NT2/D1 (cell line): ENCODE data around the gene NAB1.

Experiments
- DNase-seq: peaks from one replicate; pipeline ENCODE4 v3.0.0-alpha.2; 2011; ENCODE audit warnings: low read depth, low spot score
- H3K27me3 ChIP-seq: 2 replicates; pipeline ENCODE4 v1.6.0; 2011; ENCODE audit warnings: mild to moderate bottlenecking; ENCODE audit not compliant: insufficient read length, insufficient read depth
- H3K36me3 ChIP-seq: 2 replicates; pipeline ENCODE4 v1.6.1; 2011; ENCODE audit warnings: mild to moderate bottlenecking, low read length, mixed read lengths; ENCODE audit not compliant: insufficient read depth, insufficient read length
- H3K4me1 ChIP-seq: 2 replicates; pipeline ENCODE4 v1.5.1; 2011; ENCODE audit not compliant: insufficient read depth, insufficient read length
- H3K4me3 ChIP-seq: 2 replicates; pipeline ENCODE4 v1.5.1; 2011; ENCODE audit warnings: low read depth; ENCODE audit not compliant: insufficient read length
- H3K9ac ChIP-seq: 2 replicates; pipeline ENCODE4 v1.6.0; 2011; ENCODE audit warnings: low read depth; ENCODE audit not compliant: insufficient read length
- H3K9me3 ChIP-seq: 2 replicates; pipeline ENCODE4 v1.5.1; 2011; ENCODE audit warnings: mild to moderate bottlenecking, low read length; ENCODE audit not compliant: insufficient read depth
- SUZ12 ChIP-seq: IDR thresholded peaks from 2 replicates; pipeline ENCODE4 v1.6.1; 2011; ENCODE audit not compliant: insufficient read length, insufficient read depth; ENCODE audit errors: extremely low read depth
- YY1 ChIP-seq: IDR thresholded peaks from 2 replicates; pipeline ENCODE4 v1.6.1; 2011; ENCODE audit not compliant: insufficient read length, insufficient read depth
- ZNF274 ChIP-seq: IDR thresholded peaks from 2 replicates; pipeline ENCODE4 v1.6.1; 2011; ENCODE audit warnings: mild to moderate bottlenecking, low read depth, low read length

NAB1 gene

GRCh38 chr2:190693533-190694232, 44.8 kb downstream of the NAB1 start:
- no peak overlapping the region for H3K9ac ChIP-seq
- H3K27me3 ChIP-seq: no peaks in the 10 kb centered on the region
- H3K9me3 ChIP-seq: no peaks in the 10 kb centered on the region
- TF ChIP-seq ZNF274 (no peak), YY1 (no peak), SUZ12 (no peak)
- H3K36me3 ChIP-seq: peaks cover 10% of the 10 kb centered on the region
- DNase-seq: no peak
- H3K4me1 ChIP-seq: peaks cover 3% of the 10 kb centered on the region
- no peak overlapping the region for H3K4me3 ChIP-seq

GRCh38 chr2:190694479-190694878, 45.6 kb downstream of the NAB1 start:
- DNase-seq: no peak
- Histone ChIP-seq H3K9ac (no peak overlapping the region), H3K4me1 (peaks cover 3% of the 10 kb centered on the region), H3K27me3 (no peaks in the 10 kb centered on the region), H3K9me3 (no peaks in the 10 kb centered on the region), H3K36me3 (peaks cover 10% of the 10 kb centered on the region), H3K4me3 (no peak overlapping the region)
- no peak for TF ChIP-seq ZNF274
- no peak for TF ChIP-seq SUZ12
- no peak for TF ChIP-seq YY1

GRCh38 chr2:190695739-190696138, 46.9 kb downstream of the NAB1 start:
- Histone ChIP-seq H3K4me3 (no peak overlapping the region), H3K36me3 (peaks cover 5% of the 10 kb centered on the region), H3K27me3 (no peaks in the 10 kb centered on the region), H3K4me1 (peaks cover 3% of the 10 kb centered on the region), H3K9me3 (no peaks in the 10 kb centered on the region), H3K9ac (no peak overlapping the region)
- no peak for DNase-seq
- TF ChIP-seq ZNF274: no peak

- Histone ChIP-seq H3K9me3 (no peaks in the 10 kb centered on the region), H3K36me3 (no peaks in the 10 kb centered on the region), H3K4me3 (no peak overlapping the region), H3K27me3 (no peaks in the 10 kb centered on the region), H3K4me1 (peaks cover 3% of the 10 kb centered on the region), H3K9ac (no peak overlapping the region)
- TF ChIP-seq ZNF274 (no peak), SUZ12 (no peak)
- peak; percentile 51 for DNase-seq
These were observed 48.0 kb downstream of the NAB1 start for GRCh38 chr2:190696792-190697398.

GRCh38 chr2:190697421-190697820, 48.5 kb downstream of the NAB1 start:
- DNase-seq: no peak
- no peaks in the 10 kb centered on the region for H3K27me3 ChIP-seq
- peaks cover 3% of the 10 kb centered on the region for H3K4me1 ChIP-seq
- TF ChIP-seq SUZ12 (no peak), ZNF274 (no peak), YY1 (no peak)
- no peak overlapping the region for H3K4me3 ChIP-seq
- H3K36me3 ChIP-seq: no peaks in the 10 kb centered on the region
- no peaks in the 10 kb centered on the region for H3K9me3 ChIP-seq
- no peak overlapping the region for H3K9ac ChIP-seq

GRCh38 chr2:190698895-190699294, 50.0 kb downstream of the NAB1 start:
- no peak overlapping the region for H3K4me3 ChIP-seq
- H3K9ac ChIP-seq: no peak overlapping the region
- no peaks in the 10 kb centered on the region for H3K9me3 ChIP-seq
- no peaks in the 10 kb centered on the region for H3K36me3 ChIP-seq
- TF ChIP-seq ZNF274: no peak
- TF ChIP-seq SUZ12: no peak
- TF ChIP-seq YY1: no peak
- H3K4me1 ChIP-seq: peaks cover 3% of the 10 kb centered on the region
- DNase-seq: no peak
- H3K27me3 ChIP-seq: no peaks in the 10 kb centered on the region

GRCh38 chr2:190701586-190701985, 52.7 kb downstream of the NAB1 start:
- no peaks in the 10 kb centered on the region for H3K36me3 ChIP-seq
- no peaks in the 10 kb centered on the region for H3K9me3 ChIP-seq
- no peaks in the 10 kb centered on the region for H3K27me3 ChIP-seq
- DNase-seq: no peak
- H3K4me3 ChIP-seq: no peak overlapping the region
- TF ChIP-seq ZNF274: no peak
- TF ChIP-seq YY1: no peak
- no peak for TF ChIP-seq SUZ12
- no peak overlapping the region for H3K9ac ChIP-seq
- H3K4me1 ChIP-seq: peaks cover 5% of the 10 kb centered on the region
